ENCODE results near the gene GPR179.

Gene GPR179

DNA sequence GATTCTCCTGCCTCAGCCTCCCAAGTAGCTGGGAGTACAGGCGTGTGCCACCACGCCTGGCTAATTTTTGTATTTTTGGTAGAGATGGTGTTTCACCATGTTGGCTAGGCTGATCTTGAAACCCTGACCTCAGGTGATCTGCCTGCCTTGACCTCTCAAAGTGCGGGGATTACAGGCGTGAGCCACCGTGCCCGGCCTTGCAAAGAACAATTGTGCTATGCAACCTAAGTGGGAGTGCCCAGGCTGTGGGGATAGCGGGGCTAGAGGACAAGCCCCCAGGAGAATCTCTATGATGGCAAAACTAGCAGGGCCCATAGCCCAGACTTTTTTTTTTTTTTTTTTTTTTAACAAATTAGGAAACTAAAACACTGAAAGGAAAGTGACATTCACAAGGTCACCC lies 2.0 kb upstream of the GPR179 start:
- no peak overlapping the region for H3K4me3 ChIP-seq (ENCODE audit: low read depth, low read length)
- no peak for DNase-seq (ENCODE audit: low read depth)

GRCh38 chr17:38344420-38344745 lies 627 bp upstream of the GPR179 start:
- no peak overlapping the region for H3K4me3 ChIP-seq (ENCODE audit: low read depth, low read length)
- no peak for DNase-seq (ENCODE audit: low read depth)

GRCh38 chr17:38342886-38343607 lies 709 bp downstream of the GPR179 start:
- no peak overlapping the region for H3K4me3 ChIP-seq (ENCODE audit: low read depth, low read length)
- DNase-seq (ENCODE audit: low read depth): no peak

DNA sequence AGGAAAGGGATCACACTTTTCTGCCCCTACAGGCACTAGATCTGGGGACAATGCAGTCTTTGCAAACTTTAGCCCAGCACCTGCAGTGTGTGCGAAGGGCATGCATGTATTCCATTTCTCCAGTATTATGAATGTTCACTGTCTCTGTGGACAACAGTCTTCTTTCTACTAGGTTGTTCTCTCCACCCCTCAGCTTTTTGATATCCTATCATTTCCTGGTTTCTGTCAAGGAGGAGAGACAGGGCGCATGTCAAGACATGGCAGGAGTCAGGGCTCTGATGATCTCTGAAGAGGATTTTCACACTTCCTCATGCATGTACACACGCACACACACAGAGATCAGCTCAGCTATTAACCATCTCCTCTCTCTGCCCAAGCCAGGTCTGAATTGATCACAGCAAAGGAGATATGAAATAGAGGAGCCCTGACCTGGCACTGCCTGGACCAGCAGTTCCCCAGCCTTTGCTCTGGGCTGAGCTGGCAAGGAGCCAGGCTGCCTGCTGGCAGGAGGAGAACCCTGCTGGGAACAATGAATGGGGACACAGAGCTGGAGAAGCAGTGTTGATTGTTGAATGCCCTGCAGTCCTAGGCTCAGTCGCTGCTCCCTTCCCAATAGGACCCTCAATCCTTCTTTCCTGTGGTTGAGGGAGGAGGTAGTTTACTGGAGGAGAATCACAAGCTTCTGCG lies 2.6 kb downstream of the GPR179 start:
- H3K4me3 ChIP-seq (ENCODE audit: low read depth, low read length): no peak overlapping the region
- no peak for DNase-seq (ENCODE audit: low read depth)

GRCh38 chr17:38339891-38340290 lies 3.9 kb downstream of the GPR179 start:
- DNase-seq (ENCODE audit: low read depth): no peak

GRCh38 chr17:38338535-38338934 lies 5.2 kb downstream of the GPR179 start:
- H3K4me3 ChIP-seq (ENCODE audit: low read depth, low read length): no peak overlapping the region
- no peak for DNase-seq (ENCODE audit: low read depth)

More at GRCh38 chr17:38339891-38340290, 3.9 kb downstream of the GPR179 start:
- H3K4me3 ChIP-seq (ENCODE audit: low read depth, low read length): no peak overlapping the region

DNA sequence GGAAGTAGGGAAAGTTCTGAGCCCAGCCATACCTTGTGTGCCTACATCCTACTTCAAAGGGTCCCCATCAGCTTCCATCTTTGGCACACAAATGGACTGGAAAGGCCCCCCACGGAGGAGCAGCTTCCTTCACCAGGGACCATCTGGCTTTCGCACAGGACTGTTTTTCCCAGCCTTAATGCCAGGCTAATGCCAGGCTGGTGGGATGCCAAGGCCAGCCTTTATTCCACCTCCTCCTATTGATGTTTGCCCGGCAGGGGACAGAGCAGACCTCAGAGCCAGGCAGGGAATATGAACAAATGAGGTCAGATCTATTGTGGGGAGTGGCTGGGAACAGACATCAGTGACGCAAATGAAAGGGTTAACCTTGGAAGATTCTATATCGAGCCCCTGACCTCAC lies 5.7 kb downstream of the GPR179 start:
- no peak for DNase-seq (ENCODE audit: low read depth)
- no peak overlapping the region for H3K4me3 ChIP-seq (ENCODE audit: low read depth, low read length)

- no peak overlapping the region for H3K4me3 ChIP-seq (ENCODE audit: low read depth, low read length)
Observed at GRCh38 chr17:38336838-38337237, 6.9 kb downstream of the GPR179 start.

DNA sequence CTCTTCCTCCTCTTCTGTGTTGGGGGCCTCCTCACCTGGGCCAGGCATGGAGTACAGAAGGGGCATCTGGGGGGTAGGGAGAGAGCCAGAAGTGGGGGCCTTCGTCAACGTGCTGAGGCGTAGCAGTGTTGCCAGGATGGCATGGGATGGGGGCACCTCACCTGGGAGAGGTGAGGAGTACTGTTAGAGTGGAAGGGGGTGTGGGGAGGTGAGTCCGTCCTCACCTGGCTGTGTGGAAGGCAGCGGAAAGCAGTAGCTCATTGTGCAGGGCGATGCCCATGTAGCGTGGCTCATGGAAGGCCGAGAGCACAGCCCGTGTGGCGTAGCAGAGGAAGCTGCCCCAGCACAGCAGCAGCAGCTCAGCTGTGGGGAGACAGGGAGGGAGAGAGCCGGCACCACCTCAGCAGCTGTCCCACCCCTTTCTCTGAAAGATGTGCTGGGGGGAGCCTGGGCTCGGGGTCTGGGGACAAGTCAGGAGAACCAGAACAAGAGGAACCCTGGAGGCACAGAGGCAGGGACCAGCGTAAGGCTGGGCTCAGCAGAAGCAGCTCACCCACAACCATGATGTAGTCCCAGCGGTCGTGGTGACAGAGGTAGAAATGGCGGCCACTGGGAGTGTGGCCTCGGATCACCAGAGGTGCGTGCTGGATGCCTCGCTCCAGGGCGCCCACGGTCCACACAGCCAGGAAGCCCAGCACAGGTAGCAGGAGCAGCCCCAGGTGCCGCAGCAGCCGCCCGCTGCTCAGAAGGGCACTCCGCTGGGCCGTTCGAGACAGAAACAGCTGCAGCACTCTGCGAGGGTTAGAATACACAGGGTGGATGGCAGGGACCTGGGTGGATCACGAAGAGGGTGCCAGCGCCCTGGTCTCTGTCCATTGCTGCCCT lies 9.0 kb downstream of the GPR179 start:
- no peak overlapping the region for H3K4me3 ChIP-seq (ENCODE audit: low read depth, low read length)
- DNase-seq (ENCODE audit: low read depth): no peak

More at GRCh38 chr17:38336838-38337237, 6.9 kb downstream of the GPR179 start:
- DNase-seq (ENCODE audit: low read depth): no peak

DNA sequence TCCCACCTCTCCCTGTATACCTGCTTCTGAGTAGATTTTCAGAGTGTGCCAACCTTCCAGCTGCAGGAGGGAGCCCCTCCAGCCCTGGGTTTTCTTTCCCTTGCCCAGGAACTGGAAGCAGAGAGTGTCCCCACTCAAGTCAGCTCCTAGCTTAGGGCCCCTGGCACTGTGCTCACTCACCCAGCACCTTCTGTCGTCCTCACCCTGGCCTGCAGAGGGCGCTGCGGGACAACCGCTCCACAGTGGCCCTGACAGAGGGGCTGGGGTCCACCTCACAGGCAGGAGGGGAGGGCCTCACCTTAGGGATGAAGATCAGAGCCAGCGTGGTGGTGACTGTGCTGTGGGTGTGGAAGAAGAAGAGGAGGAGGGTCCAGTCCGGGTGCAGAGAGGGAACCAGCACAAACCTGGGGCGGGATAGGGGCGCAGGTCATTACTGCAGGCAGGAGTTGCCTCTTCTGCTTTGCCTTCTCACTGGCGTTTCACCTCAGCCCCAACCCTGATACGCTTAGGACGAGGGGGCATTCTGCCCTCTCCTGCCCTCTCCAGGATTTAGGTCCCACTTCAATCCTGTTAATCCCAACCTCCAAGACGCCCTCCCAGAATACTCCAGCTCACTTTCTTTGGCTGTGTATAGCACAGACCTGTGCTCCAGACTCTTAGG lies 10.0 kb downstream of the GPR179 start:
- DNase-seq (ENCODE audit: low read depth): no peak
- no peak overlapping the region for H3K4me3 ChIP-seq (ENCODE audit: low read depth, low read length)

GRCh38 chr17:38332735-38333134 lies 11.0 kb downstream of the GPR179 start:
- no peak for DNase-seq (ENCODE audit: low read depth)
- H3K4me3 ChIP-seq (ENCODE audit: low read depth, low read length): no peak overlapping the region

GRCh38 chr17:38330941-38331411 lies 12.8 kb downstream of the GPR179 start:
- H3K4me3 ChIP-seq (ENCODE audit: low read depth, low read length): no peak overlapping the region
- DNase-seq (ENCODE audit: low read depth): no peak

DNA sequence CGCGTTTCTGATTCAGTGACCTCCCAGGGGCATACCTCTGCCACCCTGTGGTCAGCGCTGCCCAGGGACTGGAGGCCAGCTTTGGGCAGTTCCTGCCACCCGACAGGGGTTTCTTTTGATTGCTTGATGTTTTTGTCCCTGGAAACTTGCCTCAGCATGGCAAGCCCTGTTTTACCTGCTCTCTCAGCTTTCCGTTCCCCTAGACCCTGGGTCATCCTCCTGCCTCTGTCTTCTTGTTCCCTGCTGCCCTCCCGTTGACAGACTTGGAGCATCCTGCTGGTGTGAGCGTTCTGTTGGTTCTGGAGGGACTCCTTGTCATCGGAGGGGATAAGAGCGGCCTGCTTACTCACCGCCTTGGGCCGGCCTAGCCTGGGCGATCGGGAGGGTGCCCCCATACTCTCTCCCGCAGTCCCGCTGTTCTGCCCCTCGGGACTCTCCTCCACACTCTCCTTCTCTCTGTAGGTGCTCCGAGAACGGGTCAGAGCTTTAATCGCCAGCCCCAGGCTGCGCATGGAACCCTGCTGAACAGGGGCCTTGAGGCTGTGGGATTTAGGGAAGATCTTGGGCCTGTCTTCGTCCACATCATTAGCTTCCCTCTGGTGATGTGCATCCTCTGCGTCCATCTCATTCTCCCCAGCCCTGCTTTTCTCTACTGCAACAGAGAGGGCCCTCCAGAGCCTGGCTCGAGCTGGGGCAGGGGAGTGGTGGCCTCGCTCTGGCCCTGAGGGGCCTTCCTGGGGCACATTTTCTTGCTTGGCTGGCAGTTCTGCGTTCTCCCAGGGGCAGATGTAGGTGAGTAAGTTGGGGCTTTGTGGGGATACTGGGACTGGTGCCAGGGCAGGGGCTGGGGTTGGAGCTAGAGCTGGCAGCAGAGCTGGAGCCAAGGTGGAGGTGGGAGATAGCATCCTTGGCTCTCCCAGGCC lies 13.7 kb downstream of the GPR179 start:
- H3K4me3 ChIP-seq (ENCODE audit: low read depth, low read length): no peak overlapping the region
- no peak for DNase-seq (ENCODE audit: low read depth)

- DNase-seq (ENCODE audit: low read depth): no peak
Observed at GRCh38 chr17:38329284-38329683, 14.5 kb downstream of the GPR179 start.

DNA sequence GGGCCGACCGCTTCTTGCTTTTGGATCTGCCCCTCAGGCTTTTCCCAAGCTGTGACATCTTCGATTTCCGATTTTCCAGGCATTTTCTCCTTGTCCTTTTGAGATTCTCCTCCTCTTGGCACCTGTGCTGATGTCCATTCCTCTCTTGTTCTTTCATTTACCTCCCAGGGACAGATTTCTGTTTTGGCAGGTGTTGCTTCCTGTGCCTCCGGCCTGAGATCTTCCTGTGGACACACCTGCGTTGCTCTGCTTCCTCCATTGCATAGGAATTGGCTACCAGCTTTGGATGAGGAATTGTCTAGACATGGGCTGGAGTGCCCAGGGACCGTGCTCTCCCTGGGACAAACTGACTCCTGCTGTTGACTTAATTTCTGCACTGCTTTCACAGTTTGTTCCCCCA lies 15.1 kb downstream of the GPR179 start:
- no peak for DNase-seq (ENCODE audit: low read depth)
- no peak overlapping the region for H3K4me3 ChIP-seq (ENCODE audit: low read depth, low read length)

More at GRCh38 chr17:38329284-38329683, 14.5 kb downstream of the GPR179 start:
- H3K4me3 ChIP-seq (ENCODE audit: low read depth, low read length): no peak overlapping the region

DNA sequence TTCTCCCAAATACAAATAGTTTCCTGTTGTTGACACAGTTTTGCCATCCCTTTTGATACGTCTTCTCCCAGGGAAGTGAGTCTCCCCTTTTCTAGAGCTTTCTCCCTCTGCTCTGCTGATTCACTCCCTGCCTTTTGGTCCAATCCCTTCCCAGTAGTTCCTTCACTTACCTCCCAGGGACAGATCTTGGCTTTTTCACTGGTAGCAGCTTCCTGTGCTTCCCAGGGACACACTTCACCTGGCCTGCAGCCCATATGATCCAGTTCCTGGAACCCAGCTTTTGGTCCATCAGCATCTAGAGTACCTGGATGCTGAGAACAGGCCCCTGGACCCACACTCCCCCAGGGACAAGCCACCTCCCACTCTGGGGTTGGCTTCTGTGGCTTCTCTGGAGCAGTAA lies 15.8 kb downstream of the GPR179 start:
- no peak for DNase-seq (ENCODE audit: low read depth)
- H3K4me3 ChIP-seq (ENCODE audit: low read depth, low read length): no peak overlapping the region

- DNase-seq (ENCODE audit: low read depth): no peak
- H3K4me3 ChIP-seq (ENCODE audit: low read depth, low read length): no peak overlapping the region
Observed at GRCh38 chr17:38326996-38327792, 16.6 kb downstream of the GPR179 start.

All from skeletal muscle cell (primary cell).